MCF 10A (cell line): ENCODE data around the gene IRAK1. TPM values are rescaled to one million over a fixed set of nuclear protein-coding genes. Genes with fewer than 3 reads are reported as not detected.

ENCODE experiments used
- BruUV-seq: library from RNA; stranded (reverse); fragments of 400-500 nt; replicated peaks from 2 replicates; lab custom pipeline; 2021; lab: Mats Ljungman, UMichigan
- CTCF ChIA-PET: fragments of 300-600 bp; sonication (Branson Sonifier 250); formaldehyde crosslinking; extraction: SDS; loops from one replicate; lab custom pipeline; 2021; ENCODE audit warnings: antibody characterized with exemption, inconsistent platforms; lab: Yijun Ruan, JAX
- POLR2A ChIA-PET: fragments of 300-600, 350-650 bp; sonication (Branson Sonifier 250); formaldehyde crosslinking; extraction: SDS; loops from one replicate; lab custom pipeline; 2020; ENCODE audit warnings: antibody characterized with exemption, inconsistent platforms; lab: Yijun Ruan, JAX
- DNase-seq: peaks from one replicate; pipeline ENCODE4 v3.0.0-alpha.2; 2018; ENCODE audit not compliant: unreplicated experiment
- H3K27ac Mint-ChIP-seq: one replicate; pipeline ENCODE4 v1.8.0; 2022; ENCODE audit warnings: mild to moderate bottlenecking, low read depth, mixed read lengths; ENCODE audit not compliant: unreplicated experiment
- H3K27me3 Mint-ChIP-seq: one replicate; pipeline ENCODE4 v1.8.0; 2022; ENCODE audit warnings: mixed read lengths; ENCODE audit not compliant: insufficient read depth, unreplicated experiment
- H3K36me3 Mint-ChIP-seq: one replicate; pipeline ENCODE4 v1.8.0; 2022; ENCODE audit warnings: mild to moderate bottlenecking, moderate library complexity, mixed read lengths; ENCODE audit not compliant: insufficient read depth, unreplicated experiment
- H3K4me1 Mint-ChIP-seq: one replicate; pipeline ENCODE4 v1.8.0; 2022; ENCODE audit warnings: mixed read lengths; ENCODE audit not compliant: insufficient read depth, unreplicated experiment
- H3K4me3 Mint-ChIP-seq: one replicate; pipeline ENCODE4 v1.8.0; 2022; ENCODE audit warnings: mild to moderate bottlenecking, moderate library complexity, mixed read lengths; ENCODE audit not compliant: unreplicated experiment
- H3K9me3 Mint-ChIP-seq: one replicate; pipeline ENCODE4 v1.8.0; 2022; ENCODE audit warnings: mixed read lengths; ENCODE audit not compliant: unreplicated experiment
- intact Hi-C: fragments of 100-400 bp; cut with micrococcal nuclease; formaldehyde crosslinking; loops from 2 replicates; pipeline ENCODE4 v1.14.1; 2022
- total RNA-seq: library from RNA; stranded (reverse); gene quantifications from 2 replicates; pipeline ENCODE4 v1.2.3, GENCODE V29; 2022
- TF ChIP-seq, protein P1 (sequence below): fragments of 200-600 bp; IDR thresholded peaks from one replicate; pipeline ENCODE4 v1.8.0; 2022; ENCODE audit warnings: antibody characterized with exemption, mild to moderate bottlenecking; ENCODE audit not compliant: unreplicated experiment

IRAK1 gene
- total RNA-seq, 1 experiment from 2014 or later, result 201 TPM

DNA sequence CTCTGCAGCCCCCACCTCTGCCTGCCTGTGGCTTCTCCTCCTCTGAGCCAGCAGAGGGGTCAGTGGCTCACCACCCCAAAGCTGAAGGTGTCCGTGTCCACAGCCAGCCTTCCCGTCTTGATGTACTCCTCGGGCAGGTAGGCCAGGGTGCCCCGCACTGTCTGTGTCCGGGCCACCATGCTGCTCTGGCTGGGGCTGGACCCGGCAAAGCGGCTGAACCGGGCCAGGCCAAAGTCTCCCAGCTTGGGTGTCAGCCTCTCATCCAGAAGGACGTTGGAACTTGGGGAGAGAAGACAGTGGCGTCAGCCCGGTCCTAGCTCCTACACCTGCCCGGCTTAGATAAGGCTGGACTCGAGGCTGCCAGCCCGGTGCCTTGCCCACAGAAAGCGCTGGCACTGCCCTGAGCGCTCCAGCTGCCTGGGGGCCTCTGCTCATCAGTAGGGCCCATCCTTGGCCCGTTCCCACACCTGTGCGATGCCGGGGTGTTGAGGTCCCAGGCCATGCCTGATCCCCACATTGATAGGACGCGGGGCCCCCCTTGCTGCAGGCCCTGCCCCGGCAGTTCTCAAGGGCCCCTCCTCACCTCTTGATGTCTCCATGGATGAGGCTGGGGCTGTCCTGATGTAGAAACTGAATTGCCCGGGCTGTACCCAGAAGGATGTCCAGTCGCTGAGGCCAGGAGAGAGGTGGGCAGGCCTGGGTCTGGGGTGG, 3.2 kb downstream of the IRAK1 start:
- no TSS peak for BruUV-seq
- intact Hi-C loops, result no loop called here
- Mint-ChIP-seq H3K36me3 (peaks cover 29% of the 10 kb centered on the region), H3K27ac (no peak overlapping the region), H3K4me3 (no peak overlapping the region), H3K4me1 (no peaks in the 10 kb centered on the region), H3K27me3 (peaks cover 11% of the 10 kb centered on the region), H3K9me3 (no peaks in the 10 kb centered on the region)
- no peak for DNase-seq
- TF ChIP-seq, protein P1, sequence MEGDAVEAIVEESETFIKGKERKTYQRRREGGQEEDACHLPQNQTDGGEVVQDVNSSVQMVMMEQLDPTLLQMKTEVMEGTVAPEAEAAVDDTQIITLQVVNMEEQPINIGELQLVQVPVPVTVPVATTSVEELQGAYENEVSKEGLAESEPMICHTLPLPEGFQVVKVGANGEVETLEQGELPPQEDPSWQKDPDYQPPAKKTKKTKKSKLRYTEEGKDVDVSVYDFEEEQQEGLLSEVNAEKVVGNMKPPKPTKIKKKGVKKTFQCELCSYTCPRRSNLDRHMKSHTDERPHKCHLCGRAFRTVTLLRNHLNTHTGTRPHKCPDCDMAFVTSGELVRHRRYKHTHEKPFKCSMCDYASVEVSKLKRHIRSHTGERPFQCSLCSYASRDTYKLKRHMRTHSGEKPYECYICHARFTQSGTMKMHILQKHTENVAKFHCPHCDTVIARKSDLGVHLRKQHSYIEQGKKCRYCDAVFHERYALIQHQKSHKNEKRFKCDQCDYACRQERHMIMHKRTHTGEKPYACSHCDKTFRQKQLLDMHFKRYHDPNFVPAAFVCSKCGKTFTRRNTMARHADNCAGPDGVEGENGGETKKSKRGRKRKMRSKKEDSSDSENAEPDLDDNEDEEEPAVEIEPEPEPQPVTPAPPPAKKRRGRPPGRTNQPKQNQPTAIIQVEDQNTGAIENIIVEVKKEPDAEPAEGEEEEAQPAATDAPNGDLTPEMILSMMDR, result no peak
- ChIA-PET CTCF (interaction anchor here (0.6 kb wide), 1 partner anchor 293 kb away, joined by 3 read pairs; no protein-coding TSS in a partner anchor), POLR2A (interaction anchor here (0.9 kb wide), 1 partner anchor 31 kb away, joined by 3 read pairs; no protein-coding TSS in a partner anchor)

DNA sequence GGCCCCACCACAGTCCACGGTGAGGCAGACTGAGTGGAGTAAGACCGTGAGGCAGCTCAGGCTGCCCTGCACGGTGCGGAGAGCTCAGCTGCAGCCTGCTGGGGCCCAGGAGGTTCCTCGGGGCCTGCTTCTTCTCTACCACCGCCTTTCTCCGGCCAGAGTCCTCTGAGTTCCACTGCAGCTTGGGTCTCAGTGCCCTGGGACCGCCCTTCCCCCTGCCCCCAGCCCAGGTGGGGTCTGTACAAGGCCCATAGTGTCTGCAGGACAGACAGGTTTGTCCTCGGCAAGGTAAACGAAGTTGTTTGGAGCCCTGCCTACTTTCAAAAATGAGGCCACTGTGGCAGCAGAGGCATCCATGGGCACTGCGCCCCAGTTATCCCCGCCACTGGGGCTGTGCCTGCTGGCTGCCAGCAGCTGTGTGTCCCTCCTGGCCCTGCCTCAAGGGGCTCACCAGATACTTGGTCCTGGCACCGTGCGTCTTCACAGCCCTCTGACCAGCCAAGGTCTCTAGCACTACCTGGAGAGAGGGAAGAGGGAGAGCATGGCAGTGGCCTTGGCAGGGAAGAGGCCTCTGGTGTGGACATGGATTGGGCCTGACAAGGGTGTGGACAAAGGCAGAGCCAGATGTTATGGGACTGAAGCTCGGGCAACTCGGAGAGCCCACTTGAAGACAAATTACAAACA, 4.0 kb downstream of the IRAK1 start:
- Mint-ChIP-seq H3K4me3 (no peak overlapping the region), H3K4me1 (peaks cover 1% of the 10 kb centered on the region), H3K36me3 (peaks cover 33% of the 10 kb centered on the region), H3K9me3 (no peaks in the 10 kb centered on the region), H3K27ac (no peak overlapping the region), H3K27me3 (peaks cover 11% of the 10 kb centered on the region)
- TF ChIP-seq, protein P1, result no peak
- no TSS peak for BruUV-seq
- CTCF ChIA-PET, result interaction anchor here (1.3 to 4.0 kb wide), 3 partner anchors 36 to 517 kb away, joined by 3 to 35 read pairs (median 19); no protein-coding TSS in a partner anchor
- DNase-seq, result no peak
- intact Hi-C loops, result no loop called here
- POLR2A ChIA-PET, result interaction anchor here (0.9 kb wide), 1 partner anchor 32 kb away, joined by 3 read pairs; no protein-coding TSS in a partner anchor

DNA sequence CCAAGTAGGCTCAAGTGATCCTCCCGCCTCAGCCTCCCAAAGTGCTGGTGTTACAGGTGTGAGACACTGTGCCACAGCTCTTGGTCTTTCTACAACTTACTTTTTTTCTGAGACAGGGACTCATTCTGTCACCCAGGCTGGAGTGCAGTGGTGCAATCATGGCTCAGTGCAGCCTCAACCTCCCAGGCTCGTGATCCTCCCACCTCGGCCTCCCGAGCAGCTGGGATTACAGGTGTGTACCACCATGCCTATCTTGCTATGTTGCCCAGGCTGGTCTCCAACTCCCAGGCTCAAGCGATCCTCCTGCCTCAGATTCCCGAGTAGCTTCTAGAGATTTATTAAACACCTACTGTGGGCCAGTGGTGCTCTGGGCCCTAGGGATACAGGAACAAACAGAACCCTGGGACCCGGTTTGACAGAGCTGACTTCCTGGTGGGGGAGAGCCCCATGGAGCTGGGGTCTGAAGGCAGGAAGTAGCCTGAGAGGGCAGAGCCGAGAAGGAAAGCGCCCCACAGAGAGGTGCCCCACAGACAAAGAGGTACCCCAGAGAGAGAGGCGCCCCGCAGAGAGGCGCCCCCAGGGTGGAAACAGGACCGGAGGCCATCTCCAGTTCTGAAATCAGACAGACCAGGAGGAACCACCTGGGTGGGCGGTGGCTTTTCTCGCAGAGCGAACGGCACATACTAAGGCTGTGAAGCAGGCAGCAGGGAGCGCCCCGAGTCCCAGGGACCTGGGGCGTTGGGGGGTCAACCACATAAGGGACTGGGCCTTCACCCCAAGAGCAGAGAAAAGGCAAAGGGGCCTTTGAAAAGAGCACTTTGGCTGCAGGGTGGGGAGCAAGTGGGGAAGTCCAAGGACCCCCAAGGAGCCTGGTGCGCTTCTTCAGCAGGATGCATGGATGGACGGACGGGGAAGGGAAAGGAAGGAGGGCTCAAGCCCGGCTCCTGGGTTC, 5.0 kb downstream of the IRAK1 start:
- Mint-ChIP-seq H3K36me3 (peaks cover 40% of the 10 kb centered on the region), H3K27me3 (peaks cover 11% of the 10 kb centered on the region), H3K4me3 (no peak overlapping the region), H3K27ac (no peak overlapping the region), H3K4me1 (peaks cover 9% of the 10 kb centered on the region), H3K9me3 (no peaks in the 10 kb centered on the region)
- CTCF ChIA-PET, result interaction anchor here (0.6 to 4.0 kb wide), 27 partner anchors 8 to 1018 kb away, joined by 3 to 35 read pairs (median 4); partner anchors contain the start of gene HCFC1
- TF ChIP-seq, protein P1, result no peak
- no TSS peak for BruUV-seq
- no peak for DNase-seq
- POLR2A ChIA-PET, result interaction anchor here (1.1 kb wide), 1 partner anchor 43 kb away, joined by 3 read pairs; the partner anchor contains the start of gene HCFC1
- intact Hi-C loops, result no loop called here
